CD14-positive monocyte (primary cell): ENCODE data around the gene VLDLR. TPM values are rescaled to one million over a fixed set of nuclear protein-coding genes. Genes with fewer than 3 reads are reported as not detected.

Experiments used
- DNase-seq, 3 donors: peaks; one replicate each; pipeline ENCODE4 v3.0.0-alpha.2; 2011 to 2022
- H2AFZ ChIP-seq: 2 replicates; pipeline ENCODE4 v1.6.0; 2012; ENCODE audit warnings: mild to moderate bottlenecking, low read depth, low read length, inconsistent platforms; ENCODE audit not compliant: insufficient read depth, poor library complexity, severe bottlenecking
- H3K27ac ChIP-seq, 2 donors: 1 replicate in 1 of 2; 2 replicates in 1 of 2; pipeline ENCODE4 v1.5.1; 2012 to 2013; ENCODE audit warnings: low read length in 2 of 2, control low read depth in 1 of 2, inconsistent platforms in 1 of 2, low read depth in 1 of 2, mild to moderate bottlenecking in 1 of 2
- H3K27me3 ChIP-seq, 2 donors: one replicate each; pipeline versions ENCODE4 v1.6.0 to v1.6.1; 2011 to 2013; ENCODE audit warnings: low read length in 2 of 2; ENCODE audit not compliant: control insufficient read depth in 2 of 2, insufficient read depth in 2 of 2
- H3K36me3 ChIP-seq, 2 donors: replicated peaks in 1 of 2; 1 replicate in 1 of 2; 2 replicates in 1 of 2; pipeline versions ENCODE4 v1.5.1 to v1.6.1; 2012 to 2013; ENCODE audit warnings: low read length in 2 of 2, control low read depth in 1 of 2, inconsistent platforms in 1 of 2, mild to moderate bottlenecking in 1 of 2; ENCODE audit not compliant: insufficient read depth in 2 of 2, control insufficient read depth in 1 of 2
- H3K4me1 ChIP-seq, 2 donors: 1 replicate in 1 of 2; 2 replicates in 1 of 2; pipeline versions ENCODE4 v1.5.1 to v1.6.1; 2012 to 2013; ENCODE audit warnings: low read length in 2 of 2, control low read depth in 1 of 2, inconsistent platforms in 1 of 2, mild to moderate bottlenecking in 1 of 2, moderate library complexity in 1 of 2; ENCODE audit not compliant: insufficient read depth in 2 of 2, control insufficient read depth in 1 of 2
- H3K4me2 ChIP-seq: replicated peaks from 2 replicates; pipeline ENCODE3; 2012; ENCODE audit warnings: low read length, moderate library complexity, mild to moderate bottlenecking; ENCODE audit not compliant: poor library complexity, severe bottlenecking; ENCODE audit errors: extremely low read depth
- H3K4me3 ChIP-seq, 3 experiments: fragments of 200-600 bp in 1 of 3; sonication (generic) in 1 of 3; replicated peaks in 1 of 3; 1 replicate in 2 of 3; 2 replicates in 1 of 3; pipeline ENCODE4 v1.5.1; 2011 to 2013; ENCODE audit warnings: low read length in 3 of 3, mild to moderate bottlenecking in 3 of 3, control low read depth in 2 of 3, low read depth in 2 of 3, inconsistent platforms in 1 of 3, moderate library complexity in 1 of 3
- H3K79me2 ChIP-seq: 2 replicates; pipeline ENCODE4 v1.6.0; 2012; ENCODE audit warnings: mild to moderate bottlenecking, control low read depth, inconsistent platforms, low read length, moderate library complexity; ENCODE audit not compliant: insufficient read depth
- H3K9ac ChIP-seq: 2 replicates; pipeline ENCODE4 v1.6.0; 2017; ENCODE audit warnings: low read length, mild to moderate bottlenecking; ENCODE audit not compliant: insufficient read depth, poor library complexity, severe bottlenecking
- H3K9me3 ChIP-seq, 2 donors: replicated peaks in 1 of 2; 1 replicate in 1 of 2; 2 replicates in 1 of 2; pipeline versions ENCODE4 v1.5.1 to v1.6.1; 2012 to 2013; ENCODE audit warnings: low read length in 2 of 2, control low read depth in 1 of 2; ENCODE audit not compliant: control insufficient read depth in 1 of 2, insufficient read depth in 1 of 2
- H4K20me1 ChIP-seq: 2 replicates; pipeline ENCODE4 v1.6.0; 2012; ENCODE audit warnings: mild to moderate bottlenecking, low read length, control low read depth, moderate library complexity; ENCODE audit not compliant: insufficient read depth
- H3K27ac Mint-ChIP-seq, 7 donors: one replicate each; pipeline ENCODE4 v1.8.0; 2020; ENCODE audit warnings: mild to moderate bottlenecking in 7 of 7, mixed read lengths in 7 of 7, moderate library complexity in 6 of 7, inconsistent platforms in 2 of 7
- H3K27me3 Mint-ChIP-seq, 3 donors: one replicate each; pipeline ENCODE4 v1.8.0; 2021 to 2022; ENCODE audit warnings: low read depth in 3 of 3, mild to moderate bottlenecking in 3 of 3, mixed read lengths in 3 of 3, moderate library complexity in 3 of 3, inconsistent platforms in 1 of 3
- H3K36me3 Mint-ChIP-seq, 2 donors: one replicate each; pipeline ENCODE4 v1.8.0; 2020; ENCODE audit warnings: mixed read lengths in 2 of 2, inconsistent platforms in 1 of 2, mild to moderate bottlenecking in 1 of 2
- H3K4me1 Mint-ChIP-seq: one replicate; pipeline ENCODE4 v1.8.0; 2020; ENCODE audit warnings: mild to moderate bottlenecking, mixed read lengths
- H3K4me3 Mint-ChIP-seq, 2 donors: one replicate each; pipeline ENCODE4 v1.8.0; 2020; ENCODE audit warnings: mild to moderate bottlenecking in 2 of 2, mixed read lengths in 2 of 2, moderate library complexity in 1 of 2
- H3K9me3 Mint-ChIP-seq, 7 donors: one replicate each; pipeline ENCODE4 v1.8.0; 2020 to 2022; ENCODE audit warnings: mixed read lengths in 7 of 7, mild to moderate bottlenecking in 6 of 7, moderate library complexity in 6 of 7, inconsistent platforms in 2 of 7
- CTCF ChIP-seq: fragments of 200-600 bp; IDR thresholded peaks from one replicate; pipeline ENCODE4 v1.8.0; 2022; ENCODE audit warnings: antibody characterized with exemption, mild to moderate bottlenecking
- WGBS: methylation state at CpG from one replicate; pipeline ENCODE4 v1.1.5; 2013; ENCODE audit warnings: missing lambda C conversion rate; ENCODE audit not compliant: insufficient coverage; 5-methylcytosine and 5-hydroxymethylcytosine counted together
- intact Hi-C, 2 donors: fragments of 100-400 bp; cut with micrococcal nuclease; formaldehyde crosslinking; loops; one replicate each; pipeline versions ENCODE4 v1.15.0 to v1.15.1; 2023
- polyA plus RNA-seq, 3 donors: library from polyadenylated mRNA; depleted of rRNA in 1 of 3; unstranded in 2 of 3; stranded (reverse) in 1 of 3; fragments of 300-500 nt in 2 of 3; fragments of >200 nt in 1 of 3; fragmentation: Illumina TruSeq in 2 of 3; gene quantifications; 1 replicate in 2 of 3; 2 replicates in 1 of 3; pipeline ENCODE4 v1.2.3, GENCODE V29; 2012 to 2021

Gene VLDLR
- polyA plus RNA-seq, 3 donors = 0.05 to 0.07 TPM; not detected in 1

DNA sequence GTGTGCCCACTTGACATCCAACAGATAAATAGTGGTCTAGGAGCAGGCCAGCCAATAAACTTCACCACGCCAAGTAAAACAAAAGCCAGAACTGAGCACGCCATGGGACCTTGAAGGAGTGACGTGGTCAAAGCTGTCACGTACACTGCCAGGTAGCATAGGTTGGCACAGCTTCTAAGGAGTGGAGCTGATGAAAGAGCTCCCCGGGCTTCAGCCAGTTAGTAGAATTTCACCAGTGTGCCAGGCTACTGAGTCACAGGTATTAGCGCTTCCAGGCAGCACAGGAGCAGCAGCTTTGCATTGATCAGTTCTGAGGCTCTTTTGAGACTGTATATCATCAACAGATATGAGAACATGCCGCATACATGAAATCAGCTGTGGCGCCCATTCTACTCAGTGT is 19.4 kb downstream of the VLDLR start:
- Mint-ChIP-seq H3K27ac (no peak overlapping the region), H3K27me3 (no peaks in the 10 kb centered on the region), H3K36me3 (no peaks in the 10 kb centered on the region), H3K4me3 (no peak overlapping the region), H3K4me1 (no peaks in the 10 kb centered on the region), H3K9me3 (peaks cover 0 to 6% (median 2%) of the 10 kb centered on the region in 7 donors)
- H3K27ac ChIP-seq = no peak overlapping the region
- DNase-seq = no peak
- H3K79me2 ChIP-seq = no peaks in the 10 kb centered on the region
- H3K9me3 ChIP-seq = no peaks in the 10 kb centered on the region
- TF ChIP-seq CTCF = no peak
- no peaks in the 10 kb centered on the region for H3K36me3 ChIP-seq
- H3K9ac ChIP-seq = no peak overlapping the region
- no peaks in the 10 kb centered on the region for H4K20me1 ChIP-seq
- no peak overlapping the region for H3K4me2 ChIP-seq
- no peak overlapping the region for H2AFZ ChIP-seq
- H3K4me3 ChIP-seq = no peak overlapping the region
- 96% methylated on average over 8 of the region's 8 CpGs for WGBS
- no peaks in the 10 kb centered on the region for H3K27me3 ChIP-seq
- H3K4me1 ChIP-seq = no peaks in the 10 kb centered on the region
- intact Hi-C loops = no loop called here

GRCh38 chr9:2642068-2642467 is 20.5 kb downstream of the VLDLR start:
- Histone ChIP-seq H4K20me1 (no peaks in the 10 kb centered on the region), H2AFZ (no peak overlapping the region), H3K79me2 (no peaks in the 10 kb centered on the region), H3K36me3 (no peaks in the 10 kb centered on the region), H3K4me2 (no peak overlapping the region), H3K27ac (no peak overlapping the region), H3K4me1 (no peaks in the 10 kb centered on the region), H3K4me3 (no peak overlapping the region), H3K9me3 (no peaks in the 10 kb centered on the region), H3K9ac (no peak overlapping the region), H3K27me3 (no peaks in the 10 kb centered on the region)
- H3K9me3 Mint-ChIP-seq = peaks cover 0 to 9% (median 2%) of the 10 kb centered on the region in 7 donors
- intact Hi-C loops = no loop called here
- DNase-seq = no peak
- TF ChIP-seq CTCF = no peak
- peaks cover 0 to 2% (median 0%) of the 10 kb centered on the region in 3 donors for H3K27me3 Mint-ChIP-seq
- no peak overlapping the region for H3K27ac Mint-ChIP-seq
- H3K36me3 Mint-ChIP-seq = no peaks in the 10 kb centered on the region
- H3K4me1 Mint-ChIP-seq = no peaks in the 10 kb centered on the region
- no peak overlapping the region for H3K4me3 Mint-ChIP-seq
- no CpG with 5 or more reads among the region's 1 CpG for WGBS
